ENCODE measurements around the gene RNF220. TPM values are rescaled to one million over a fixed set of nuclear protein-coding genes. Genes with fewer than 3 reads are reported as not detected.
A peak's percentile ranks its signal among the peaks of the same experiment; 100 is the strongest.

RNF220 gene
- total RNA-seq, 1 donor from 2014 or later: 89.5 TPM

DNA sequence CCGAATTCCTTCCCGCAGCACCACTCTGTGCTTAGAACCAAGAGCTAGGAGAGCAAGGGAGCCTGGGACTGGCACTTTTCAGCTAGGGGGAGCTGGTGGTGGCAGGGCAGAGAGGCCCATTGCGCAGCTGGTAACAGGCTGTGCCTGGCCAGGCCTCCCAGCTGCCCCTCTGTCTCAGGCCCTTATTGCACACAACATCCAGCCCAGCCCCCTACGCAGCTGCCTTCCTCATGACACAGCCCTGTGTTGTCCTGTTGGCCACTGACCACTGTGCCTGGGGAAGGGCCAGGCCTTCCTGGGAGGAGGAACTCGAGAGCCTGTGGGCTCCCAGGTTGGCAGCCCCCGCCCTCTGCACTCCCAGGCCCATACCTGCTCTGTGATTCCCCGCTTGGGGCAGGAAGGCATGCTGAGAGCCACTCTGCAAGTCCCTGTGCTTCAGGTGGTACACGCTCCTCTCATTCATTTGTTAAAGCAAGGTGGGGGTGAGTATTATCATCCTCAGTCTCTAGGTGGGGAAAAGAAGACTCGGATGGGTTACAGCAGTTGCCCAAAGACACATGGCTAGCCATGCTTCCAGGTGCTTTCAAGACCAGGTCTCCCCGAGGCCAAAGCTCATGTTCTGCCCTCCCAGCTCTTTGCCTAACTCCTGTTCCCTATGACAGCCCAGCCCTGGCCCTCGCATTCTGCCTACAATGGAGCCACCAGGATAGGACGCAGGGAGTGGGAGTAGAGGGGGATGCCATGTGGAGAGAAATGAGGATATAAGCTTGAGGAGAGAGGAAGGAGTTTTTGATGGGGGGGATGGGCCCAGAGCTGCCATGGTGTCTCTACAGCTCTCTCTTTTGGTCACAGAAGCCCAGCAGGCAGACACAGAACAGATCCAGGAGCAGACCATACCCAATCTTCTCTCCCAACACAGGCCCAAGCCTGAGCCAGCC lies 187.4 kb downstream of the RNF220 start:
- DNase-seq (ENCODE audit: low spot score): no peak
- intact Hi-C loops (cut with micrococcal nuclease): no loop called here
- Mint-ChIP-seq H3K9me3 (no peaks in the 10 kb centered on the region), H3K27ac (no peak overlapping the region), H3K4me1 (ENCODE audit: low read depth) (no peaks in the 10 kb centered on the region), H3K36me3 (ENCODE audit: low read depth) (no peaks in the 10 kb centered on the region), H3K4me3 (ENCODE audit: low read depth) (no peak overlapping the region), H3K27me3 (ENCODE audit: low read depth) (peaks cover 2% of the 10 kb centered on the region)

DNA sequence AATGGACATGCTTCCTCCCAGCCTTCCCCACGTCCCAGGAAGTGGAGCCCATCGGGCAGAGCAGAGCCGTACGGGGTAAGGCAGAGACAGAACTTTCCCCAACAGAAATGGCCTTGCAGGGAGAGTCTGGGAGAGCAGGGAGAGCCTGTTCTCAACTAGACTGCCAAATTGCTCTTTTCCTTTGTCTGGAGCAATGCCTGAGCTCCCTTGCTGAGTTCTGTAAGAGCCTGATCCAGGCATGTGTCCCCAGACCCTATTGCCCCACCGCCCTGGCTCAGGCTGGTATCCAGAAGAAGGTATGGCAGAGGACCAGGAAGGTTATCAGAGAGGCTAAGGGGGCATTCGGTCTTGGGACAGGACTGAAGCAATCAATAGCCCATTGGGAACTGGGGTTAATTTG lies 189.3 kb downstream of the RNF220 start:
- Mint-ChIP-seq H3K27me3 (ENCODE audit: low read depth) (peaks cover 2% of the 10 kb centered on the region), H3K9me3 (no peaks in the 10 kb centered on the region), H3K4me3 (ENCODE audit: low read depth) (no peak overlapping the region), H3K4me1 (ENCODE audit: low read depth) (no peaks in the 10 kb centered on the region), H3K27ac (no peak overlapping the region), H3K36me3 (ENCODE audit: low read depth) (no peaks in the 10 kb centered on the region)
- no peak for DNase-seq (ENCODE audit: low spot score)
- intact Hi-C loops (cut with micrococcal nuclease): no loop called here

DNA sequence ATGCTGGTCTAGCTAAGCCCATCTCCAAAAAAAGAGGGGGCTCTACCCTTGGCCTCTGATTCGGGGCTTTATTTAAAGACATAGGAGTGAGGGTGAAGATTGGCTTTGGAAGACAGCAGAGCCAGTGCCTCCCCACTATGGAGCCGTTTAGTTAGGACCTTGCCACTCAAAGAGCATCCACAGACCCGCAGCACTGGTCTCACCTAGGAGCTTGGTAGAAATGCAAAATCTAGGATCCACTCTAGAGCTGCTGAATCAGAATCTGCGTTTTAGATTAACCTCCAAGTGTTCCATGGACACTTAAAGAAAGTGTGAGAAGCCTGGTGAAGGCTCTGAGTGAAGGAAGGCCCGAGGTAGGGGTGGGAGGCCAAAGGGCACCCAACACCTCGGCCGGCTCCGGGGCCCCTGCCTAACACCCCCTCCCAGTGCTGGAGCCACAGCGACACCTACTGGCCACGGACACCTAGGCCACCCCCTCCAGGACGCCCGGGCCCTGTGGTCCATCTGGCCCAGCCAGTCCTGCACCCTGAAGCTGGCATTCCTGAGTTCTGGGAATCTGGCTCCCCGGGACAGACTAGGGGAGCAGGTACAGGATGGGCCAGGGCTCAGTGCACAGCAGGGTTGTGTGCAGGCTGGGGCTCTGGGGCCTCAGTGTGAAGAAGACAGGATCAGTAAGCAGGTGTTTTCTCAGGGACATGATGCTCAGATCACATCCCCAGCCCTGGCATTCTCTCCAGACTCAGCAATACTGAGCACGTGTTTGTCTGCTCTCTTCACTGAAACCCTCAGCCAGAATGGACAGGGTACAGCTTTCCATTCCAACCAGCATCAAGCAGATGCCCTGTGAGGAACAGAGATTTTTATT lies 190.0 kb downstream of the RNF220 start:
- Mint-ChIP-seq H3K36me3 (ENCODE audit: low read depth) (no peaks in the 10 kb centered on the region), H3K4me3 (ENCODE audit: low read depth) (no peak overlapping the region), H3K4me1 (ENCODE audit: low read depth) (no peaks in the 10 kb centered on the region), H3K27ac (no peak overlapping the region), H3K9me3 (no peaks in the 10 kb centered on the region), H3K27me3 (ENCODE audit: low read depth) (peaks cover 2% of the 10 kb centered on the region)
- DNase-seq (ENCODE audit: low spot score): peak; percentile 56
- intact Hi-C loops (cut with micrococcal nuclease): loop anchor here (5.0 kb wide), 1 partner anchor 218 kb away; no protein-coding TSS in a partner anchor

DNA sequence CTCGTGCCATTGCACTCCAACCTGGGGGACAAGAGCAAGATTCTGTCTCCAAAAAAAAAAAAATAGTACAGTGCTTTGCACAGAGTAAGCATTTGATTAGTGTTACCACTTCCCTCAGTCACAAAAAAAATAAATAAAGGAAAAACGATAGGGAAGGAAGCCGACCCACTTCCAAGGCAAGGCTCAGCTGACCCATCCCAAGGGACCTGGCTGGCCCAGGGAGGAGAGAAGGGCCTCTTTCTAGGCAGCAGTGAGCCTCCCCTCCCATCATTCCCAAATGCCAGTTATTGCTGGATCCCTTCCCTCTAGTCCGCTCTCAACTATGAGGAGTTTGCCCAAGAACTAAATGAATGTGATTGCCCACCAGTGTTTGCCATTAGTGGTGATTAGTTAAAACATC lies 191.5 kb downstream of the RNF220 start:
- intact Hi-C loops (cut with micrococcal nuclease): loop anchor here (5.0 kb wide), 1 partner anchor 219 kb away; no protein-coding TSS in a partner anchor
- Mint-ChIP-seq H3K4me1 (ENCODE audit: low read depth) (no peaks in the 10 kb centered on the region), H3K27me3 (ENCODE audit: low read depth) (peaks cover 2% of the 10 kb centered on the region), H3K27ac (no peak overlapping the region), H3K9me3 (no peaks in the 10 kb centered on the region), H3K36me3 (ENCODE audit: low read depth) (no peaks in the 10 kb centered on the region), H3K4me3 (ENCODE audit: low read depth) (no peak overlapping the region)
- no peak for DNase-seq (ENCODE audit: low spot score)

DNA sequence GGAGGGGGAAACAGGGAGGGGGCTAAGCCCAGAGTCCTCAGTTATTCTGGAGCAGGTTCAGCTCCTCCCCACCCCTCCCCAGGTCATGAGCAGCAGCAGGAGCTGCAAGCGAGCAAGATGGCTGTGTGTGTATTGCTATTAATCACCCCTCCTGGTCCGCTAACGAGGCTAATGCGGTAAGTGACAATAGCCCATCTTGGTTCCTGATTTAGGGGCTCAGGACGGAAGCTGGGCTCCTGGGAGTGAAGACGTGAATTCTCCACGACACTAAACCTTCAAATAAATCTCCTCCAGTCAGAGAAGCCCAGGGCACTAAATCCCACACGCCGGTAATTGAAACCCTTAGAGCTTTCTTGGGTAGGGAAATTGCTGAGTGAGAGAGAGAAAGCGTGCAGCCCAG lies 193.1 kb downstream of the RNF220 start:
- intact Hi-C loops (cut with micrococcal nuclease): loop anchor here (5.0 kb wide), 1 partner anchor 221 kb away; no protein-coding TSS in a partner anchor
- Mint-ChIP-seq H3K27me3 (ENCODE audit: low read depth) (peaks cover 2% of the 10 kb centered on the region), H3K27ac (no peak overlapping the region), H3K4me1 (ENCODE audit: low read depth) (no peaks in the 10 kb centered on the region), H3K9me3 (no peaks in the 10 kb centered on the region), H3K4me3 (ENCODE audit: low read depth) (no peak overlapping the region), H3K36me3 (ENCODE audit: low read depth) (no peaks in the 10 kb centered on the region)
- DNase-seq (ENCODE audit: low spot score): no peak

DNA sequence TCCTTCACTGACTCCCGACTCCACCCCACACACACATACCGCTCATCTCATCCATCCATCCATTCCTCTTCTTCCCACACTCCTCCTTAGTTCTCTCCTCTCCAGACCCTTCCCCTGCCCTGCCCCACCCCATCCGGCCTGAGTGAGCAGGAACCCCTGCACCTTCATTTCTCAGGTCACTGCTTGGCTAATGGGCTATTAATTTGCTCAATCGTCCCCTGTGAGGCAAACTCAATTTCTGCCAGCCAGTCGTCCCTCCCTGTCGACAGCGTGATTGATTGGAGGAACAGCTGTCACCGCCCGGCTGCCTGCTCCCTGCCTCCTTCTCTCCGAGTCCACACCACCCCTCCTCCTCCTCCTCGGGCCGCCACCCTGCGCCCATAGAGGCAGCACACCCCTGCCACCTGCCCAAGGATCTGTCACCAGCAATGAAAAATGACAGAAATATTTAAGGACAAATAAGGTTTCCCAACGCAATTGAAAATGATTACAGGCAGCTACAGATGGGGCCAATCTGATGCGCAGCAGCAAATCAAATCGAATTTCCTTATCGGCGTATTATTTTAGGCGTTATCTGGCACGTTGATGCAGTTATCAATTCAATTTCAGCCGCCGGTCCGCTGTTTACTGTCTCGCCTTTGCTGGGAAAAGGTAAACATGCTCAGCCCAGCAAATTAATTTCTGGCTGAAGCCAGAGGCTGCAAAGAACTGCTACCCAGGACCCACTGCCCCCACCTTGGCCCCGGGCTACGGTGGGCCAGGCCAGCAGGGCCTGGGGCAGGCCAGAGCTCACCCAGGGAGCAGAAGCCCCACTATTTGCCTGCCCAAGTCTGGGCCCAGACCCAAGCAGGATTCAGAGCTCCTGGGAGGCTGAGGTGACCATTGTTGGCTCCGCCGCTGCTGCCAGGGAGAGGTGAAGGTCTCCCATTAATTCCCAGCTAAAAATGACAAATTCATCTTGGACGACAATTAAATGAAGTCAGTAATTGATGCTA lies 197.9 kb downstream of the RNF220 start:
- Mint-ChIP-seq H3K36me3 (ENCODE audit: low read depth) (no peaks in the 10 kb centered on the region), H3K4me3 (ENCODE audit: low read depth) (no peak overlapping the region), H3K4me1 (ENCODE audit: low read depth) (no peaks in the 10 kb centered on the region), H3K27ac (no peak overlapping the region), H3K27me3 (ENCODE audit: low read depth) (no peaks in the 10 kb centered on the region), H3K9me3 (no peaks in the 10 kb centered on the region)
- intact Hi-C loops (cut with micrococcal nuclease): no loop called here
- no peak for DNase-seq (ENCODE audit: low spot score)

DNA sequence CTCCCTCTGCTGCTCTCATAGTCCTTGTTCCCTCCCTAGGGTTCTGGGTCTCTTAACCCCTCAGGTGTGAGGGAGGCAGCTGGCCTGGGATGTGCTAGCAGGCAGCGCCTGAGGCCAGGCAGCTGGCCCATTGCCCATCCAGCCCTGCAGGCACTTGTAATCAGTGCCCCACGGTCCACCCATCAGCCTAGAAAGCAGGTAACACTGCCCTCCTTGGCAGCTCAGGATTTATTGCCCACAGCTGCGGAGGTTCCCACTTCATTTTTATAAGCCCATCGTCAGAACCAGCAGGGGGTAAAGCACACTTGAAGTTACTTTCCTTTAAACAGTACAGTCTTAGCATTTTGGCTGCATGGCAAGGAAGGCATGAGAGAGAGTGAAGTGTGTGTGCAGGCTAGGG lies 198.7 kb downstream of the RNF220 start:
- no peaks in the 10 kb centered on the region for H3K9me3 Mint-ChIP-seq
- no peak overlapping the region for H3K27ac Mint-ChIP-seq
- no peaks in the 10 kb centered on the region for H3K36me3 Mint-ChIP-seq (ENCODE audit: low read depth)
- no peaks in the 10 kb centered on the region for H3K4me1 Mint-ChIP-seq (ENCODE audit: low read depth)
- intact Hi-C loops (cut with micrococcal nuclease): no loop called here
- no peak overlapping the region for H3K4me3 Mint-ChIP-seq (ENCODE audit: low read depth)
- H3K27me3 Mint-ChIP-seq (ENCODE audit: low read depth): no peaks in the 10 kb centered on the region
- DNase-seq (ENCODE audit: low spot score): no peak

DNA sequence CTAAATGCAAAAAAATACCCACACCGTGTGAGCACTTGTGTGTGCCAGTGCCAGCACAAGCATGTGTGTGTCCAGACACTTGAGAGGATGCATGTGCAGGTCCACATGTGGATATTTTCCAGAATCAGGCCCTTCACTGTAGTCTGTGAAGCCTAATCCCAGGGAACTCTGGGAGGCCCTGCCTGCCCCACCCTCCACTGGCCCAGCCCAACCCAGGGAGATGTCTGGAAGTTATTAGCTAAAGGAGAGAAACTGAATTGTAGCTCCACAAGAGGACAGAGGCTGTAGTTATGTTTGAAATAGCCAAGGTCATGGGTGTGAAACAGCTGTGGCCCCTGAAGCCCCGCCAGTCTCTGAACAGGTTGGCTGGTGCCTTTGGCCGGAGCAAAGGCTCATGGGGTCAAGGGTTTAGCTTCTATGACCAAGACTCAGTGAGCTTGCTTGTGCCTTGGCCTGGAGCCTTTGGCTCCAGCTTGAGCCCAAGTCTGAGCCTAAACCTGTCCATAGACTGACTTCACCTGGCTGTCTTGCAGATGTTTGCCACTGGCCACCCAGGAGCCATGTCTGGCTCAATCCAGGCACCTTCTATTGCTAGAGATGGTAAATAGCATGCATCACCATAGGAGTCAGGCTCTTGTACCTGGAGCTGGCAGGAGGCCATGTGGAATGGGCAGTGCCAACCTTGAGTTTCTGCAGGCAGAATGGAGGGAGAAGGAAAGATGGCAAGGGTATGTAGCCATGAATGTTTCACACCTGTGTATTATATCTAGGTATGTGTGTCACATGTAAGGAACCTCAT lies 199.3 kb downstream of the RNF220 start:
- no peaks in the 10 kb centered on the region for H3K9me3 Mint-ChIP-seq
- H3K4me1 Mint-ChIP-seq (ENCODE audit: low read depth): no peaks in the 10 kb centered on the region
- H3K4me3 Mint-ChIP-seq (ENCODE audit: low read depth): no peak overlapping the region
- no peaks in the 10 kb centered on the region for H3K27me3 Mint-ChIP-seq (ENCODE audit: low read depth)
- no peak overlapping the region for H3K27ac Mint-ChIP-seq
- no peak for DNase-seq (ENCODE audit: low spot score)
- intact Hi-C loops (cut with micrococcal nuclease): no loop called here
- no peaks in the 10 kb centered on the region for H3K36me3 Mint-ChIP-seq (ENCODE audit: low read depth)

DNA sequence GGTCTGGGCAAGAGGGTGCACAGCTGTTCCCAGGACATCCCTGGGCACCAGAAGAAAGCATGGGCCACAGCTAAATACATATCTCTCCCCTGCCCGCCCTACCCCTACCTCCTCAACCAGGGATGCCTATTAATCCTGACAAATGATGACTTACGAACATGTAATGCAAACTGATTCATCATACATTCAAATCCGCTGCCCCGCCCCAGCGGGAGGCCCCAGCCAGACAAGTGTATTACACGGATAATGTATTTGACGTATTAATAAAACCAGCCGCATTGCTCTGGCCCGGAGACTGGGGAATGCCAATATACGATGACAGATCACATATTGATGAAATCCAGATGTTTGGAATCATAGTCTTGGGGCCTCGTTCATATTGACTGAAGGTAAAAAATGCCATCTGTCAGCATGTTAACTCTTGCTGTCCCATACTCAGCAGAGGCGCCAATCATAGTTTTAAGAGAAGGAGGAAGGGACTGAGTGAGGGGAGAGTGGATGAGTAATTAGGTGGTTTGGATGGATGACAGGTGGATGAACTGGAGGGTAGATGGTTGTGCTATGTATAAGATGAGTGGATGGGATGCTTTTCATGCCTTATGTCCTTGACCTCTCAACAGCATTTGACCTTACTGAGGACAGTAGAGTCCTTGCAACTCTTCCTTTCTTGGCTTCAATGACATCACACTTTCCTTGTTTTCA lies 201.0 kb downstream of the RNF220 start:
- Mint-ChIP-seq H3K9me3 (no peaks in the 10 kb centered on the region), H3K27me3 (ENCODE audit: low read depth) (no peaks in the 10 kb centered on the region), H3K4me3 (ENCODE audit: low read depth) (no peak overlapping the region), H3K27ac (no peak overlapping the region), H3K4me1 (ENCODE audit: low read depth) (no peaks in the 10 kb centered on the region), H3K36me3 (ENCODE audit: low read depth) (no peaks in the 10 kb centered on the region)
- intact Hi-C loops (cut with micrococcal nuclease): no loop called here
- DNase-seq (ENCODE audit: low spot score): no peak

DNA sequence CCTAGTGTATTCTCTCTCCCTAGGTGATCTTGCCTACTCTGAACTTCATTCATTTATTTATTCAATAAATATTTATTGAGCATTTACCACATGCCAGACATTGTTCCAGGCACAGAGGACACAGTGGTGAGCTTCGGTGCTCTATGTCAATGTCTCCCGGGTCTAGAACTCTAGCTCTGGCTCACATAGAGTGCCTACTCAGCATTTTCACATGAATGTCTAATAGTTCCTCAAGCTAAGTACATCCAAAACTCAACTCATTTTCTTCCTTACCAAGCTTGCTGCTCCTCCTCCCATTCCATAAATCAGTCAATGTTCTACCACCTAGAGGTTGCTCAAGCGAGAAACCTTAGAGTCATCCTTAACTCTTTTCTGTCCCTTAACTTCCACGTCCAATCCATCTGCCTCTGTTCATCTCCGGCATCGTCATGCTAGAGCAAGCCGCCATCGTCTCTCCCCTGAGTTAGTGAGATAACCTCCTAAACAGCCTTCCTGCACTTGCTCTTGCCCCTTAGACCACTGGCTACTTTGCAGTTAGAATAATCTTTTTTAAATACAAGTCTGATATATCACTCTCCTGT lies 201.7 kb downstream of the RNF220 start:
- no peak overlapping the region for H3K4me3 Mint-ChIP-seq (ENCODE audit: low read depth)
- DNase-seq (ENCODE audit: low spot score): no peak
- no peaks in the 10 kb centered on the region for H3K4me1 Mint-ChIP-seq (ENCODE audit: low read depth)
- H3K36me3 Mint-ChIP-seq (ENCODE audit: low read depth): no peaks in the 10 kb centered on the region
- H3K27ac Mint-ChIP-seq: no peak overlapping the region
- no peaks in the 10 kb centered on the region for H3K27me3 Mint-ChIP-seq (ENCODE audit: low read depth)
- no peaks in the 10 kb centered on the region for H3K9me3 Mint-ChIP-seq
- intact Hi-C loops (cut with micrococcal nuclease): no loop called here

DNA sequence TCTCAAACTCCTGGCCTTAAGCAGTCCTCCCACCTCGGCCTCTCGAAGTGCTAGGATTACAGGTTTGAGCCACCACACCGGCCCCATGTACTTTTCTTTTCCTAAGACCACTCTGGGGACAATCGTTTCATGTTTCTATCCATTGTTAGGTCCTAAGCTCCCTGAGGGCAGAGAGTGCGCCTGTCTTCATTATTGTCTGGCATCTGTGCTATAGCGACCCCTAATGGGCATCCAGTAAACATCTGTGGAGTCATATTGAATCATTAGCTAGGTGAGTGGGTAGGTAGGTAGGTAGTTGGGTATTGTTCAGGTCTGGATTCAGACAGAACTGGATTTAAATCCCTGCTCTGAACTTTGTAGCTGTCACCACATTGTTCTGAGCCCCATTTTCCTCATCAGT lies 203.1 kb downstream of the RNF220 start:
- Mint-ChIP-seq H3K4me3 (ENCODE audit: low read depth) (no peak overlapping the region), H3K4me1 (ENCODE audit: low read depth) (no peaks in the 10 kb centered on the region), H3K27ac (no peak overlapping the region), H3K36me3 (ENCODE audit: low read depth) (no peaks in the 10 kb centered on the region), H3K27me3 (ENCODE audit: low read depth) (no peaks in the 10 kb centered on the region), H3K9me3 (no peaks in the 10 kb centered on the region)
- DNase-seq (ENCODE audit: low spot score): no peak
- intact Hi-C loops (cut with micrococcal nuclease): no loop called here
